NCI-H345 treated with DMSO at 0.1 percent for 48 hours (cell line): ENCODE measurements around the gene BAZ2B.

Source experiments
- DNase-seq: peaks from one replicate; lab custom pipeline; 2025; ENCODE audit not compliant: unreplicated experiment; lab: John Stamatoyannopoulos, UW

Gene BAZ2B

GRCh38 chr2:159573846-159574606, 42.3 kb downstream of the BAZ2B start:
- DNase-seq, result no peak

GRCh38 chr2:159573294-159573693, 43.1 kb downstream of the BAZ2B start:
- DNase-seq, result no peak

GRCh38 chr2:159572459-159572858, 43.9 kb downstream of the BAZ2B start:
- no peak for DNase-seq

GRCh38 chr2:159571540-159572260, 44.6 kb downstream of the BAZ2B start:
- DNase-seq, result no peak

- DNase-seq, result no peak
Observed at GRCh38 chr2:159564081-159564480, 52.3 kb downstream of the BAZ2B start.

- DNase-seq, result no peak
Observed at GRCh38 chr2:159562248-159562647, 54.1 kb downstream of the BAZ2B start.

GRCh38 chr2:159561786-159562185, 54.6 kb downstream of the BAZ2B start:
- no peak for DNase-seq

GRCh38 chr2:159561242-159561641, 55.1 kb downstream of the BAZ2B start:
- DNase-seq, result no peak

- DNase-seq, result no peak
Observed at GRCh38 chr2:159559034-159559433, 57.3 kb downstream of the BAZ2B start.

GRCh38 chr2:159558479-159558878, 57.9 kb downstream of the BAZ2B start:
- no peak for DNase-seq

GRCh38 chr2:159557437-159558034, 58.8 kb downstream of the BAZ2B start:
- DNase-seq, result no peak

GRCh38 chr2:159555651-159556392, 60.5 kb downstream of the BAZ2B start:
- DNase-seq, result no peak

- no peak for DNase-seq
Observed at GRCh38 chr2:159553727-159554126, 62.6 kb downstream of the BAZ2B start.

GRCh38 chr2:159551806-159552205, 64.5 kb downstream of the BAZ2B start:
- no peak for DNase-seq

GRCh38 chr2:159550231-159550630, 66.1 kb downstream of the BAZ2B start:
- no peak for DNase-seq

- no peak for DNase-seq
Observed at GRCh38 chr2:159549234-159549633, 67.1 kb downstream of the BAZ2B start.

- DNase-seq, result no peak
Observed at GRCh38 chr2:159546716-159547430, 69.5 kb downstream of the BAZ2B start.

GRCh38 chr2:159546039-159546438, 70.3 kb downstream of the BAZ2B start:
- DNase-seq, result no peak

- no peak for DNase-seq
Observed at GRCh38 chr2:159545085-159545484, 71.3 kb downstream of the BAZ2B start.

GRCh38 chr2:159542101-159542500, 74.2 kb downstream of the BAZ2B start:
- DNase-seq, result no peak

GRCh38 chr2:159539701-159540100, 76.6 kb downstream of the BAZ2B start:
- DNase-seq, result no peak
